RPMI8226 (cell line): Measurements from ENCODE around the gene KLF13.
A peak's percentile ranks its signal among the peaks of the same experiment; 100 is the strongest.

ENCODE experiments used
- DNase-seq: peaks from one replicate; pipeline ENCODE4 v3.0.0-alpha.2; 2015

KLF13 gene

GRCh38 chr15:31366169-31366734 lies 39.6 kb downstream of the KLF13 start:
- DNase-seq: no peak

- DNase-seq: no peak
Observed at GRCh38 chr15:31367021-31367729, 40.5 kb downstream of the KLF13 start.

GRCh38 chr15:31367730-31368344 lies 41.2 kb downstream of the KLF13 start:
- peak; percentile 53 for DNase-seq

GRCh38 chr15:31369727-31370126 lies 43.1 kb downstream of the KLF13 start:
- no peak for DNase-seq

- DNase-seq: no peak
Observed at GRCh38 chr15:31371520-31372240, 45.0 kb downstream of the KLF13 start.

- peak; percentile 65 for DNase-seq
Observed at GRCh38 chr15:31372635-31373091, 46.0 kb downstream of the KLF13 start.

- DNase-seq: no peak
Observed at GRCh38 chr15:31373096-31373865, 46.6 kb downstream of the KLF13 start.

- DNase-seq: no peak
Observed at GRCh38 chr15:31373970-31374369, 47.3 kb downstream of the KLF13 start.

GRCh38 chr15:31374489-31374888 lies 47.9 kb downstream of the KLF13 start:
- no peak for DNase-seq

- no peak for DNase-seq
Observed at GRCh38 chr15:31374986-31375385, 48.4 kb downstream of the KLF13 start.

GRCh38 chr15:31375772-31376171 lies 49.1 kb downstream of the KLF13 start:
- DNase-seq: no peak

GRCh38 chr15:31376511-31376910 lies 49.9 kb downstream of the KLF13 start:
- no peak for DNase-seq

GRCh38 chr15:31377030-31377429 lies 50.4 kb downstream of the KLF13 start:
- no peak for DNase-seq

GRCh38 chr15:31378363-31378903 lies 51.8 kb downstream of the KLF13 start:
- DNase-seq: no peak

GRCh38 chr15:31379042-31379441 lies 52.4 kb downstream of the KLF13 start:
- no peak for DNase-seq

GRCh38 chr15:31379577-31379976 lies 52.9 kb downstream of the KLF13 start:
- no peak for DNase-seq

GRCh38 chr15:31381801-31382712 lies 55.4 kb downstream of the KLF13 start:
- DNase-seq: no peak

GRCh38 chr15:31382713-31383045 lies 56.0 kb downstream of the KLF13 start:
- DNase-seq: no peak

- no peak for DNase-seq
Observed at GRCh38 chr15:31383139-31383538, 56.5 kb downstream of the KLF13 start.

GRCh38 chr15:31384568-31384967 lies 57.9 kb downstream of the KLF13 start:
- DNase-seq: no peak

GRCh38 chr15:31385736-31386135 lies 59.1 kb downstream of the KLF13 start:
- DNase-seq: no peak

GRCh38 chr15:31387092-31387478 lies 60.5 kb downstream of the KLF13 start:
- no peak for DNase-seq
